Fibroblast of lung (primary cell): ENCODE results near the gene UBE3D. TPM values are rescaled to one million over a fixed set of nuclear protein-coding genes. Genes with fewer than 3 reads are reported as not detected.

ENCODE experiments used
- DNase-seq, 2 donors: peaks; one replicate each; pipeline versions ENCODE4 v3.0.0 to v3.0.0-alpha.2; 2010; ENCODE audit warnings: low read depth in 2 of 2
- H2AFZ ChIP-seq: 2 replicates; pipeline ENCODE4 v1.5.1; 2012; ENCODE audit warnings: low read length, control low read depth, inconsistent platforms
- H3K27ac ChIP-seq: 2 replicates; pipeline ENCODE4 v1.5.1; 2011; ENCODE audit warnings: low read length, control low read depth; ENCODE audit not compliant: insufficient read depth
- H3K27me3 ChIP-seq: 2 replicates; pipeline ENCODE4 v1.5.1; 2011; ENCODE audit warnings: mild to moderate bottlenecking, low read length; ENCODE audit not compliant: control insufficient read depth, insufficient read depth
- H3K36me3 ChIP-seq: 2 replicates; pipeline ENCODE4 v1.5.1; 2011; ENCODE audit warnings: low read length; ENCODE audit not compliant: control insufficient read depth, insufficient read depth
- H3K4me1 ChIP-seq: 2 replicates; pipeline ENCODE4 v1.5.1; 2011; ENCODE audit warnings: low read length; ENCODE audit not compliant: control insufficient read depth, insufficient read depth; ENCODE audit errors: extremely low read depth
- H3K4me2 ChIP-seq: 2 replicates; pipeline ENCODE4 v1.5.1; 2011; ENCODE audit warnings: low read length, control low read depth; ENCODE audit not compliant: insufficient read depth; ENCODE audit errors: extremely low read depth
- H3K4me3 ChIP-seq, 4 experiments: fragments of 200-600 bp in 1 of 4; sonication (generic) in 1 of 4; replicated peaks in 1 of 4; 2 replicates each; pipeline ENCODE4 v1.5.1; 2011 to 2016; ENCODE audit warnings: low read length in 4 of 4, low read depth in 3 of 4, mild to moderate bottlenecking in 3 of 4, control low read depth in 2 of 4, inconsistent platforms in 1 of 4, mixed read lengths in 1 of 4; ENCODE audit not compliant: insufficient read depth in 1 of 4; ENCODE audit errors: control extremely low read depth in 1 of 4
- H3K79me2 ChIP-seq: 2 replicates; pipeline ENCODE4 v1.5.1; 2012; ENCODE audit warnings: mild to moderate bottlenecking, low read length, inconsistent platforms; ENCODE audit not compliant: control insufficient read depth, insufficient read depth
- H3K9ac ChIP-seq: 2 replicates; pipeline ENCODE4 v1.5.1; 2011; ENCODE audit warnings: mild to moderate bottlenecking, low read length, control low read depth; ENCODE audit not compliant: insufficient read depth
- H3K9me3 ChIP-seq: 2 replicates; pipeline ENCODE4 v1.5.1; 2012; ENCODE audit warnings: low read depth, low read length; ENCODE audit not compliant: control insufficient read depth, insufficient read depth
- H4K20me1 ChIP-seq: 2 replicates; pipeline ENCODE4 v1.5.1; 2011; ENCODE audit warnings: low read length; ENCODE audit not compliant: control insufficient read depth, insufficient read depth; ENCODE audit errors: extremely low read depth
- EZH2 ChIP-seq: IDR thresholded peaks from 2 replicates; pipeline ENCODE4 v1.5.1; 2012; ENCODE audit warnings: low read length, control low read depth, mild to moderate bottlenecking; ENCODE audit errors: missing control alignments
- polyA plus RNA-seq, 2 donors: library from polyadenylated mRNA; depleted of rRNA in 1 of 2; stranded (reverse) in 1 of 2; unstranded in 1 of 2; fragments of >200 nt; gene quantifications; 2 replicates each; pipeline ENCODE4 v1.2.1, GENCODE V29; 2011 to 2012; ENCODE audit warnings: missing spikeins in 1 of 2
- total RNA-seq: library from RNA; depleted of rRNA; stranded (reverse); fragments of >200 nt; gene quantifications from 2 replicates; pipeline ENCODE4 v1.2.1, GENCODE V29; 2014
- TF ChIP-seq, protein P1 (sequence below), 2 donors: IDR thresholded peaks in 1 of 2; conservative IDR thresholded peaks in 1 of 2; 1 replicate in 1 of 2; 2 replicates in 1 of 2; pipeline ENCODE4 v1.5.1; 2011 to 2012; ENCODE audit warnings: low read length in 2 of 2, control low read depth in 1 of 2, inconsistent platforms in 1 of 2, low read depth in 1 of 2, mild to moderate bottlenecking in 1 of 2

Gene UBE3D
- total and polyA plus RNA-seq, 2 donors (not counting 1 experiment from before 2014, with no cell fraction given): 2.8 to 5.6 TPM

DNA sequence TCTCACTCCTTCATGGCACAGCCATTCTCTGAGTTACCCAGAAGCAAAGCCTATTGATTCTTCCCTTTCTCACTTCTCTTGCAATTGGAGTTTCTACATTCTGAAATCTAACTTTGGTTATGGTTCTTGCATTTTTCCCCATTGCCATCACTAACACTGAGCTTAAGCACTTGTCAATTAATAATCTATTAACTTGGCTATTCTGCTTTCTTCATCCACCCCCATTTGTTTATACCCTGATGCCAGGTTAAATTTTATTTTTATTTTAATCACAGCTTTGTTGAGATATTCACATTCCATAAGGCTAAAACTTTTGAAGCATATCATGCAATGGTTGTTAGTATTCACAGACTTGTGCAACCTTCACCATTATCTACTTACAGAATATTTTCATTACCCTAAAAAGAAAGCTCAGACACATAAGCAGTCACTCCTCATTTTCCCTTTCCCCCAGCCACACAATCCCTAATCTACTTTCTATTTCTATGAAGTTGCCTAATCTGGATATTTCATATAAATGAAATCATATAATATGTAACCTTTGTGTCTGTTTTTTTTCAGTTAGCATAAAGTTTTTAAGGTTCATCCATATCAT, 222.3 kb downstream of the UBE3D start:
- Histone ChIP-seq H4K20me1 (no peaks in the 10 kb centered on the region), H2AFZ (no peak overlapping the region), H3K27ac (no peak overlapping the region), H3K4me2 (no peak overlapping the region), H3K79me2 (no peaks in the 10 kb centered on the region), H3K9ac (no peak overlapping the region), H3K4me3 (no peak overlapping the region), H3K9me3 (no peaks in the 10 kb centered on the region), H3K4me1 (no peaks in the 10 kb centered on the region), H3K36me3 (no peaks in the 10 kb centered on the region), H3K27me3 (no peaks in the 10 kb centered on the region)
- TF ChIP-seq, protein P1, sequence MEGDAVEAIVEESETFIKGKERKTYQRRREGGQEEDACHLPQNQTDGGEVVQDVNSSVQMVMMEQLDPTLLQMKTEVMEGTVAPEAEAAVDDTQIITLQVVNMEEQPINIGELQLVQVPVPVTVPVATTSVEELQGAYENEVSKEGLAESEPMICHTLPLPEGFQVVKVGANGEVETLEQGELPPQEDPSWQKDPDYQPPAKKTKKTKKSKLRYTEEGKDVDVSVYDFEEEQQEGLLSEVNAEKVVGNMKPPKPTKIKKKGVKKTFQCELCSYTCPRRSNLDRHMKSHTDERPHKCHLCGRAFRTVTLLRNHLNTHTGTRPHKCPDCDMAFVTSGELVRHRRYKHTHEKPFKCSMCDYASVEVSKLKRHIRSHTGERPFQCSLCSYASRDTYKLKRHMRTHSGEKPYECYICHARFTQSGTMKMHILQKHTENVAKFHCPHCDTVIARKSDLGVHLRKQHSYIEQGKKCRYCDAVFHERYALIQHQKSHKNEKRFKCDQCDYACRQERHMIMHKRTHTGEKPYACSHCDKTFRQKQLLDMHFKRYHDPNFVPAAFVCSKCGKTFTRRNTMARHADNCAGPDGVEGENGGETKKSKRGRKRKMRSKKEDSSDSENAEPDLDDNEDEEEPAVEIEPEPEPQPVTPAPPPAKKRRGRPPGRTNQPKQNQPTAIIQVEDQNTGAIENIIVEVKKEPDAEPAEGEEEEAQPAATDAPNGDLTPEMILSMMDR (conservative IDR thresholded peaks at IDR 0.05 in 1 of 2, IDR thresholded peaks at IDR 0.05 in 1 of 2; ENCODE audit: low read depth in 1 of 2, low read length in 2 of 2): no peak
- no peak for TF ChIP-seq EZH2
- no peak for DNase-seq

DNA sequence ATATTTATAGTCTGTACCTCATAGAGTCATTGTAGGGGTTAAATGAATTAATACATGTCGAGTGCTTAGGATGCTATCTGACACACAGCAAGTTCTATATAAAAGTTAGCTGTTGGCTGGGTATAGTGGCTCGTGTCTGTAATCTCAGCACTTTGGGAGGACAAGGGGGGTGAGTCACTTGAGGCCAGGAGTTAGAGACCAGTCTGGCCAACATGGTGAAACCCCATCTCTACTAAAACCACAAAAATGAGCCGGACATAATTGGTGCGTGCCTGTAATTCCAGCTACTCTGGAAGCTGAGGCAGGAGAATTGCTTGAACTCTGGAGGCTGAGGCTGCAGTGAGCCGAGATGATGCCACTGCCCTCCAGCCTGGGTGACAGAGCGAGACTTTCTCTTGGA, 222.9 kb downstream of the UBE3D start:
- Histone ChIP-seq H2AFZ (no peak overlapping the region), H3K4me1 (no peaks in the 10 kb centered on the region), H3K9me3 (no peaks in the 10 kb centered on the region), H3K27ac (no peak overlapping the region), H3K79me2 (no peaks in the 10 kb centered on the region), H3K9ac (no peak overlapping the region), H3K27me3 (no peaks in the 10 kb centered on the region), H4K20me1 (no peaks in the 10 kb centered on the region), H3K4me2 (no peak overlapping the region), H3K36me3 (no peaks in the 10 kb centered on the region), H3K4me3 (no peak overlapping the region)
- no peak for TF ChIP-seq EZH2
- TF ChIP-seq, protein P1 (conservative IDR thresholded peaks at IDR 0.05 in 1 of 2, IDR thresholded peaks at IDR 0.05 in 1 of 2; ENCODE audit: low read depth in 1 of 2, low read length in 2 of 2): no peak
- peak; percentile 36 to 95 for DNase-seq

Other genes with a start within 250 kb of the UBE3D start
- 24.7 and 33.7 TPM in 2 replicates for gene DOP1A, start 1.8 kb upstream of the UBE3D start, total RNA-seq
- 8.7 and 13.2 TPM in 2 replicates for gene DOP1A, start 1.8 kb upstream of the UBE3D start, polyA plus RNA-seq
- 69.2 and 71.9 TPM in 2 replicates for gene PGM3, start 127.4 kb upstream of the UBE3D start, total RNA-seq
- gene PGM3, start 127.4 kb upstream of the UBE3D start, polyA plus RNA-seq: 74.0 and 107 TPM in 2 replicates
- 3.6 and 4.6 TPM in 2 replicates for gene RWDD2A, start 127.5 kb upstream of the UBE3D start, total RNA-seq
- gene RWDD2A, start 127.5 kb upstream of the UBE3D start, polyA plus RNA-seq: 4.0 and 6.9 TPM in 2 replicates